ENCODE measurements around the gene GAGE12H.
A peak's percentile ranks its signal among the peaks of the same experiment; 100 is the strongest.
"Not testable (repeated sequence)": the region's sequence is repeated elsewhere in the genome, so short reads cannot be mapped to it uniquely, and the experiment has no call there.

GAGE12H gene

DNA sequence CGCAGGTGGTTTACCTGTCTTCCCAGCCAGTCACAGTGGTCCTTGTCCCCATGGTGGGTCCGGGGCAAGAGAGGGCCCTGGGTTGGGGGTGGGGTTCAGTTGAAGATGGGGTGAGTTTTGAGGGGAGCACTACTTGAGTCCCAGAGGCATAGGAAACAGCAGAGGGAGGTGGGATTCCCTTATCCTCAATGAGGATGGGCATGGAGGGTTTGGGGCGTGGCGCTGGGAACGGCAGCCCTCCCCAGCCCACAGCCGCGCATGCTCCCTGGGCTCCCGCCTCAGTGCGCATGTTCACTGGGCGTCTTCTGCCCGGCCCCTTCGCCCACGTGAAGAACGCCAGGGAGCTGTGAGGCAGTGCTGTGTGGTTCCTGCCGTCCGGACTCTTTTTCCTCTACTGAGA is at the start of gene GAGE12H:
GAGE12H (plus strand) TSS at position 301 of the 400 bp plus-strand sequence. CDS start 1,155 bp downstream, outside the sequence.
- DNase-seq (ENCODE audit: low read depth) = not testable (repeated sequence)

GRCh38 chrX:49531877-49532276 is 47.9 kb upstream of the GAGE12H start, which contains the start of gene GAGE12C:
Gene GAGE12C (plus strand): TSS chrX:49532177. CDS start chrX:49533332, 1,155 bp downstream.
- DNase-seq (ENCODE audit: low read depth) = not testable (repeated sequence)

DNA sequence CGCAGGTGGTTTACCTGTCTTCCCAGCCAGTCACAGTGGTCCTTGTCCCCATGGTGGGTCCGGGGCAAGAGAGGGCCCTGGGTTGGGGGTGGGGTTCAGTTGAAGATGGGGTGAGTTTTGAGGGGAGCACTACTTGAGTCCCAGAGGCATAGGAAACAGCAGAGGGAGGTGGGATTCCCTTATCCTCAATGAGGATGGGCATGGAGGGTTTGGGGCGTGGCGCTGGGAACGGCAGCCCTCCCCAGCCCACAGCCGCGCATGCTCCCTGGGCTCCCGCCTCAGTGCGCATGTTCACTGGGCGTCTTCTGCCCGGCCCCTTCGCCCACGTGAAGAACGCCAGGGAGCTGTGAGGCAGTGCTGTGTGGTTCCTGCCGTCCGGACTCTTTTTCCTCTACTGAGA is 38.3 kb upstream of the GAGE12H start, which contains the start of gene GAGE12D:
GAGE12D (plus strand) TSS at position 301 of the 400 bp plus-strand sequence. CDS start 1,155 bp downstream, outside the sequence.
- DNase-seq (ENCODE audit: low read depth) = not testable (repeated sequence)

GRCh38 chrX:49550989-49551388 is 28.8 kb upstream of the GAGE12H start, which contains the start of gene GAGE12E:
Gene GAGE12E (plus strand): TSS chrX:49551289. CDS start chrX:49552444, 1,155 bp downstream.
- not testable (repeated sequence) for DNase-seq (ENCODE audit: low read depth)

GRCh38 chrX:49560542-49560941 is 19.2 kb upstream of the GAGE12H start, which contains the start of gene GAGE12F:
Gene GAGE12F (plus strand): TSS chrX:49560842. CDS start chrX:49561997, 1,155 bp downstream.
- not testable (repeated sequence) for DNase-seq (ENCODE audit: low read depth)

DNA sequence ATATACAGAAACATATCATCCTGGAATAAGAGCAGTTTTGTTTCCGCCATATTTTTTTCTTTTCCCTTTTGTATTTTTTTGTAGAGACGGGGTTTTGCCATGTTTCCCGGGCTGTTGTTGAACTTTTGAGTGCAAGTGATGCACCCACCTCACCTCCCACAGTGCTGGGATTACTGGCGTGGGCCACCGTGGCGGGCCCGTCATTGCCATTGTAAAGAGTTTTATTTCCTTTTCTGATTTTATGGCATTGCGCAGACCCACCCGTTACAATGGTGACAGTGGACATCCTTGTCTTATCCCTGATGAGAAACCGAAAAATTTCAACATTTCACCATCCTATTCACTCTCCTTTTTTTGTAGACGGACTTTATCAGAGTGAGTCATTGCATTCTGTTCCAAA is 11.0 kb upstream of the GAGE12H start:
- DNase-seq (ENCODE audit: low read depth) = not testable (repeated sequence)

- DNase-seq (ENCODE audit: low read depth) = not testable (repeated sequence)
Observed at GRCh38 chrX:49569152-49569551, 10.6 kb upstream of the GAGE12H start.

DNA sequence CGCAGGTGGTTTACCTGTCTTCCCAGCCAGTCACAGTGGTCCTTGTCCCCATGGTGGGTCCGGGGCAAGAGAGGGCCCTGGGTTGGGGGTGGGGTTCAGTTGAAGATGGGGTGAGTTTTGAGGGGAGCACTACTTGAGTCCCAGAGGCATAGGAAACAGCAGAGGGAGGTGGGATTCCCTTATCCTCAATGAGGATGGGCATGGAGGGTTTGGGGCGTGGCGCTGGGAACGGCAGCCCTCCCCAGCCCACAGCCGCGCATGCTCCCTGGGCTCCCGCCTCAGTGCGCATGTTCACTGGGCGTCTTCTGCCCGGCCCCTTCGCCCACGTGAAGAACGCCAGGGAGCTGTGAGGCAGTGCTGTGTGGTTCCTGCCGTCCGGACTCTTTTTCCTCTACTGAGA is 9.6 kb upstream of the GAGE12H start, which contains the start of gene GAGE12G:
GAGE12G (plus strand) TSS at position 301 of the 400 bp plus-strand sequence. CDS start 1,155 bp downstream, outside the sequence.
- DNase-seq (ENCODE audit: low read depth) = not testable (repeated sequence)

GRCh38 chrX:49589196-49589595 is 9.4 kb downstream of the GAGE12H start, which contains the start of gene GAGE2A:
Gene GAGE2A (plus strand): TSS chrX:49589496. CDS start chrX:49590651, 1,155 bp downstream.
- DNase-seq (ENCODE audit: low read depth) = not testable (repeated sequence)

GRCh38 chrX:49589769-49590478 is 10.2 kb downstream of the GAGE12H start:
- DNase-seq (ENCODE audit: low read depth) = not testable (repeated sequence)

GRCh38 chrX:49590488-49590887 is 10.7 kb downstream of the GAGE12H start:
- not testable (repeated sequence) for DNase-seq (ENCODE audit: low read depth)

DNA sequence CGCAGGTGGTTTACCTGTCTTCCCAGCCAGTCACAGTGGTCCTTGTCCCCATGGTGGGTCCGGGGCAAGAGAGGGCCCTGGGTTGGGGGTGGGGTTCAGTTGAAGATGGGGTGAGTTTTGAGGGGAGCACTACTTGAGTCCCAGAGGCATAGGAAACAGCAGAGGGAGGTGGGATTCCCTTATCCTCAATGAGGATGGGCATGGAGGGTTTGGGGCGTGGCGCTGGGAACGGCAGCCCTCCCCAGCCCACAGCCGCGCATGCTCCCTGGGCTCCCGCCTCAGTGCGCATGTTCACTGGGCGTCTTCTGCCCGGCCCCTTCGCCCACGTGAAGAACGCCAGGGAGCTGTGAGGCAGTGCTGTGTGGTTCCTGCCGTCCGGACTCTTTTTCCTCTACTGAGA is 19.0 kb downstream of the GAGE12H start, which contains the start of gene GAGE1:
GAGE1 (plus strand) TSS at position 301 of the 400 bp plus-strand sequence. CDS start 1,155 bp downstream, outside the sequence.
- DNase-seq (ENCODE audit: low read depth) = not testable (repeated sequence)

GRCh38 chrX:49610718-49611310 is 31.1 kb downstream of the GAGE12H start:
- DNase-seq (ENCODE audit: low read depth) = no peak

GRCh38 chrX:49618574-49618973 is 38.8 kb downstream of the GAGE12H start:
- DNase-seq (ENCODE audit: low read depth) = no peak

DNA sequence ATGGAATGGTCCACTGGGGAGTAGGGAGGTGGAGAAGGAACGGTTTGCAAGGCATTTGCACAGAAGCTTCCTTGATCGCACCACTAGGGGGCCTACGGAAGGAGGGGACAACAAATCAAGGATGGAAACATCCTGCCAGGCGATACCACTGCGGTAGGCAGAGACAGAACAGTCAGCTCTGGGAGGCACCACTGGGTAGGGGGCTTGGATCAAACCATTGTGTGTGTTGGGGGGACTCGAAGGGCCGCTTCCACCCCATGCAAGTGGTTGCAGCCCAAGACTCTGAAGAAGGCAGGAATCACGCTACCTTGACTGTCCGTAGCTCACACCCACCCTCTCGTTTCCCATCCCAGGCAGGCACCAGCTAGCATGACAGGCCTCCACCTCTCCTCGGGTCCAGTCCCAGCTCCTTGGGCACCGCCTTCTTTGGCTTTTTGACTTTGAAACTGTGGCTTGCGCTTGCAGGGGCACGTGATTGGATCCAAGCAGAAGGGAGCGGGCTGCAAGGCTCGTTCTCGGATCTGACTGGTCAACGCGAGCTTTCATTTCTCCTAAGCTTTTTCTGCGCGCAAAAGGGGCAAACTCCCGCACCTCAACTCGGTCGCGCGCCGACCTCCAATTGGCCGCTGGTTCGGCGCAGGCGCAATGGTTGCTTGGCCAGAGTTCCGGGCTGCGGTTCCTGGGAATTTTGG is 47.5 kb downstream of the GAGE12H start:
- peak; percentile 7 for DNase-seq (ENCODE audit: low read depth)

Data from stimulated activated CD8-positive, alpha-beta memory T cell treated with anti-CD3 and anti-CD28 coated beads, Interleukin-4, amount 100 ng/mL, for 24 hours (primary cell).